ENCODE results near the gene TRMT112.

Gene TRMT112

GRCh38 chr11:64294774-64295173, 22.6 kb downstream of the TRMT112 start:
- no peak for TF ChIP-seq RAD21 (IDR thresholded peaks at IDR 0.05; ENCODE audit: low read depth)
- TF ChIP-seq FOXM1 (IDR thresholded peaks at IDR 0.05; ENCODE audit: borderline replicate concordance, low read depth), result no peak
- TF ChIP-seq YY1 (IDR thresholded peaks at IDR 0.05; ENCODE audit: low read depth), result no peak
- TF ChIP-seq TCF12 (IDR thresholded peaks at IDR 0.05; ENCODE audit: low read depth), result no peak
- TF ChIP-seq USF1 (IDR thresholded peaks at IDR 0.05), result no peak
- TF ChIP-seq CREB1 (IDR thresholded peaks at IDR 0.05; ENCODE audit: low read depth), result no peak
- TF ChIP-seq TEAD4 (IDR thresholded peaks at IDR 0.05), result no peak
- TF ChIP-seq MAX (IDR thresholded peaks at IDR 0.05), result no peak
- TF ChIP-seq NFIC (IDR thresholded peaks at IDR 0.05), result no peak
- TF ChIP-seq EP300 (IDR thresholded peaks at IDR 0.05; ENCODE audit: borderline replicate concordance), result no peak
- no peak for TF ChIP-seq TAF1 (IDR thresholded peaks at IDR 0.05; ENCODE audit: low read depth)
- TF ChIP-seq EGR1 (IDR thresholded peaks at IDR 0.05), result no peak
- no peak for TF ChIP-seq ZBTB7A (IDR thresholded peaks at IDR 0.05; ENCODE audit: low read depth)
- TF ChIP-seq CEBPB (IDR thresholded peaks at IDR 0.05), result no peak
- TF ChIP-seq, protein P1, sequence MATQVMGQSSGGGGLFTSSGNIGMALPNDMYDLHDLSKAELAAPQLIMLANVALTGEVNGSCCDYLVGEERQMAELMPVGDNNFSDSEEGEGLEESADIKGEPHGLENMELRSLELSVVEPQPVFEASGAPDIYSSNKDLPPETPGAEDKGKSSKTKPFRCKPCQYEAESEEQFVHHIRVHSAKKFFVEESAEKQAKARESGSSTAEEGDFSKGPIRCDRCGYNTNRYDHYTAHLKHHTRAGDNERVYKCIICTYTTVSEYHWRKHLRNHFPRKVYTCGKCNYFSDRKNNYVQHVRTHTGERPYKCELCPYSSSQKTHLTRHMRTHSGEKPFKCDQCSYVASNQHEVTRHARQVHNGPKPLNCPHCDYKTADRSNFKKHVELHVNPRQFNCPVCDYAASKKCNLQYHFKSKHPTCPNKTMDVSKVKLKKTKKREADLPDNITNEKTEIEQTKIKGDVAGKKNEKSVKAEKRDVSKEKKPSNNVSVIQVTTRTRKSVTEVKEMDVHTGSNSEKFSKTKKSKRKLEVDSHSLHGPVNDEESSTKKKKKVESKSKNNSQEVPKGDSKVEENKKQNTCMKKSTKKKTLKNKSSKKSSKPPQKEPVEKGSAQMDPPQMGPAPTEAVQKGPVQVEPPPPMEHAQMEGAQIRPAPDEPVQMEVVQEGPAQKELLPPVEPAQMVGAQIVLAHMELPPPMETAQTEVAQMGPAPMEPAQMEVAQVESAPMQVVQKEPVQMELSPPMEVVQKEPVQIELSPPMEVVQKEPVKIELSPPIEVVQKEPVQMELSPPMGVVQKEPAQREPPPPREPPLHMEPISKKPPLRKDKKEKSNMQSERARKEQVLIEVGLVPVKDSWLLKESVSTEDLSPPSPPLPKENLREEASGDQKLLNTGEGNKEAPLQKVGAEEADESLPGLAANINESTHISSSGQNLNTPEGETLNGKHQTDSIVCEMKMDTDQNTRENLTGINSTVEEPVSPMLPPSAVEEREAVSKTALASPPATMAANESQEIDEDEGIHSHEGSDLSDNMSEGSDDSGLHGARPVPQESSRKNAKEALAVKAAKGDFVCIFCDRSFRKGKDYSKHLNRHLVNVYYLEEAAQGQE (IDR thresholded peaks at IDR 0.05; ENCODE audit: low read depth), result no peak

GRCh38 chr11:64292460-64293254, 24.7 kb downstream of the TRMT112 start:
- TF ChIP-seq NFIC (IDR thresholded peaks at IDR 0.05) (no peak), EP300 (IDR thresholded peaks at IDR 0.05; ENCODE audit: borderline replicate concordance) (no peak), TAF1 (IDR thresholded peaks at IDR 0.05; ENCODE audit: low read depth) (no peak), EGR1 (IDR thresholded peaks at IDR 0.05) (no peak), RAD21 (IDR thresholded peaks at IDR 0.05; ENCODE audit: low read depth) (no peak), CREB1 (IDR thresholded peaks at IDR 0.05; ENCODE audit: low read depth) (no peak), USF1 (IDR thresholded peaks at IDR 0.05) (no peak), YY1 (IDR thresholded peaks at IDR 0.05; ENCODE audit: low read depth) (no peak), TCF12 (IDR thresholded peaks at IDR 0.05; ENCODE audit: low read depth) (no peak), FOXM1 (IDR thresholded peaks at IDR 0.05; ENCODE audit: borderline replicate concordance, low read depth) (no peak), MAX (IDR thresholded peaks at IDR 0.05) (no peak), TEAD4 (IDR thresholded peaks at IDR 0.05) (no peak), CEBPB (IDR thresholded peaks at IDR 0.05) (no peak)
- TF ChIP-seq, protein P1 (IDR thresholded peaks at IDR 0.05; ENCODE audit: low read depth), result no peak

DNA sequence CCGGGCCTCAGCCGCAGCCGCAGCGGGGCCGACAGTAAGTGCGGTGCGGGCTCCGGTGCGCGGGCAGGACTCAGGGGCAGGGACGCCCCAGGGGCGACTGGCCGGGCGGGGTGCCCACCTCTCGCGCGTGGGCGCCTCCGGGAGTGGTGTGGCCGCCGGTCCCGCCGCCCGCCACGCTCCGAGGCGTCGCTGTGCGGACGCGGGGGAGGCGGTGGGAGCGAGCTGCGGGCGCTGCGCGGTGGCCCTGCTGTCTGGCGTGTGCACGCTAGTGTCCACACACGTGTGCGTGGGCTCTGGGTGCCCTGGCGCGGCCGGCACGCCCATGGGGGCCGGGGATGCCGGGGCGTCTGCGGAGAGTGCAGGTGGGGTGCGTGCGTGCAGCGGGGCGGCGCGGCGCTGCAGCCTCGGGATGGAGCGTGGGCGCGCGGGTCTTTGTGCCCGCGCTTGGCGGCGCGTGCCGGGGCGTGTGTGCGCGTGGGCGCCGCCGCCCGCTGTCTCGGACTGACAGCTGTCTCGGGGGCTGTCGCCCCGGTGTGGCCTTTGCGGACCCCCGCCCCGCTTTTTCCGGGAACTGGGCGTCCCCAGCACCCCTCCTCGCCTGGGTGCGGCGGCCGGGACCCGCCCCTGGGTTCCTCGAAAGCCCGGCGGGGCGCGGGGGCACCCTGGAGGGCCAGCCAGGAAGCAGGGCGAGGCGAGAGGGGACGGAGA, 25.5 kb downstream of the TRMT112 start:
- TF ChIP-seq CEBPB (IDR thresholded peaks at IDR 0.05) (no peak), FOXM1 (IDR thresholded peaks at IDR 0.05; ENCODE audit: borderline replicate concordance, low read depth) (no peak), NFIC (IDR thresholded peaks at IDR 0.05) (no peak), YY1 (IDR thresholded peaks at IDR 0.05; ENCODE audit: low read depth) (no peak), RAD21 (IDR thresholded peaks at IDR 0.05; ENCODE audit: low read depth) (no peak), ZBTB7A (IDR thresholded peaks at IDR 0.05; ENCODE audit: low read depth) (no peak), TCF12 (IDR thresholded peaks at IDR 0.05; ENCODE audit: low read depth) (no peak)

- TF ChIP-seq, protein P1 (IDR thresholded peaks at IDR 0.05; ENCODE audit: low read depth), result no peak
- no peak for TF ChIP-seq EGR1 (IDR thresholded peaks at IDR 0.05)
- no peak for TF ChIP-seq TEAD4 (IDR thresholded peaks at IDR 0.05)
- no peak for TF ChIP-seq YY1 (IDR thresholded peaks at IDR 0.05; ENCODE audit: low read depth)
- no peak for TF ChIP-seq MAX (IDR thresholded peaks at IDR 0.05)
- TF ChIP-seq TCF12 (IDR thresholded peaks at IDR 0.05; ENCODE audit: low read depth), result no peak
- no peak for TF ChIP-seq RAD21 (IDR thresholded peaks at IDR 0.05; ENCODE audit: low read depth)
- no peak for TF ChIP-seq USF1 (IDR thresholded peaks at IDR 0.05)
- TF ChIP-seq TAF1 (IDR thresholded peaks at IDR 0.05; ENCODE audit: low read depth), result no peak
- no peak for TF ChIP-seq NFIC (IDR thresholded peaks at IDR 0.05)
- no peak for TF ChIP-seq ZBTB7A (IDR thresholded peaks at IDR 0.05; ENCODE audit: low read depth)
- TF ChIP-seq CEBPB (IDR thresholded peaks at IDR 0.05), result no peak
- no peak for TF ChIP-seq FOXM1 (IDR thresholded peaks at IDR 0.05; ENCODE audit: borderline replicate concordance, low read depth)
- no peak for TF ChIP-seq CREB1 (IDR thresholded peaks at IDR 0.05; ENCODE audit: low read depth)
- TF ChIP-seq EP300 (IDR thresholded peaks at IDR 0.05; ENCODE audit: borderline replicate concordance), result no peak
Measured at GRCh38 chr11:64291262-64291751, 26.1 kb downstream of the TRMT112 start, which contains the start of gene KCNK4. Gene KCNK4, plus strand, starts transcription at chr11:64291302. Its CDS starts 1,717 bp downstream, at chr11:64293019.

All from Ishikawa (cell line).